Inferior parietal cortex (tissue), 1 donor: ENCODE data around the gene ADCY4.

Source experiments
- DNase-seq: peaks from one replicate; pipeline ENCODE4 v3.0.0-alpha.2; 2016; ENCODE audit errors: extremely low spot score

ADCY4 gene

DNA sequence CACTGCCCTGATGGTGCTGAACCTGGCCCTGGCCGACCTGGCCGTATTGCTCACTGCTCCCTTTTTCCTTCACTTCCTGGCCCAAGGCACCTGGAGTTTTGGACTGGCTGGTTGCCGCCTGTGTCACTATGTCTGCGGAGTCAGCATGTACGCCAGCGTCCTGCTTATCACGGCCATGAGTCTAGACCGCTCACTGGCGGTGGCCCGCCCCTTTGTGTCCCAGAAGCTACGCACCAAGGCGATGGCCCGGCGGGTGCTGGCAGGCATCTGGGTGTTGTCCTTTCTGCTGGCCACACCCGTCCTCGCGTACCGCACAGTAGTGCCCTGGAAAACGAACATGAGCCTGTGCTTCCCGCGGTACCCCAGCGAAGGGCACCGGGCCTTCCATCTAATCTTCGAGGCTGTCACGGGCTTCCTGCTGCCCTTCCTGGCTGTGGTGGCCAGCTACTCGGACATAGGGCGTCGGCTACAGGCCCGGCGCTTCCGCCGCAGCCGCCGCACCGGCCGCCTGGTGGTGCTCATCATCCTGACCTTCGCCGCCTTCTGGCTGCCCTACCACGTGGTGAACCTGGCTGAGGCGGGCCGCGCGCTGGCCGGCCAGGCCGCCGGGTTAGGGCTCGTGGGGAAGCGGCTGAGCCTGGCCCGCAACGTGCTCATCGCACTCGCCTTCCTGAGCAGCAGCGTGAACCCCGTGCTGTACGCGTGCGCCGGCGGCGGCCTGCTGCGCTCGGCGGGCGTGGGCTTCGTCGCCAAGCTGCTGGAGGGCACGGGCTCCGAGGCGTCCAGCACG is 18.9 kb downstream of the ADCY4 start:
- DNase-seq, result no peak

DNA sequence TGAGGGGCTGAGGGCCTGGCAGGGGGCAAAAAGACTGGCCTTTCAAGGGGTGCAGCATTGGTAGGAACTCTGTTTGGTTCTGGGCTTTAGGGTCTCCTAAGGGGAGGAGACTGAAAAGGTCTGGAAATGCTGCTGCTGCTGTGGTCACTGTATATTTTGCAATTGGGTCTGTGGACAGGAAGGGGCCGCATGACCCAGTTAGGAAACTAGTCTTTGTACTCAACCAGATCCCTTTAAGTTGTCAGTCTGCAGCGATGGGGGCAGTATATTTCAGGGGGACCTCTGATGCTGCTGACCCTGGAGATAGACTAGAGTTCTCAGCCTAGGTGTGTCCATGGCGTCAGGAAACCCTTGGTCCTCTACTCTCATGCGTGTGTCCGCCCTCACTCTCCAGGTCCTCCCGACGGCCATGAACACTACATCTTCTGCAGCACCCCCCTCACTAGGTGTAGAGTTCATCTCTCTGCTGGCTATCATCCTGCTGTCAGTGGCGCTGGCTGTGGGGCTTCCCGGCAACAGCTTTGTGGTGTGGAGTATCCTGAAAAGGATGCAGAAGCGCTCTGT is 19.5 kb downstream of the ADCY4 start:
- no peak for DNase-seq

DNA sequence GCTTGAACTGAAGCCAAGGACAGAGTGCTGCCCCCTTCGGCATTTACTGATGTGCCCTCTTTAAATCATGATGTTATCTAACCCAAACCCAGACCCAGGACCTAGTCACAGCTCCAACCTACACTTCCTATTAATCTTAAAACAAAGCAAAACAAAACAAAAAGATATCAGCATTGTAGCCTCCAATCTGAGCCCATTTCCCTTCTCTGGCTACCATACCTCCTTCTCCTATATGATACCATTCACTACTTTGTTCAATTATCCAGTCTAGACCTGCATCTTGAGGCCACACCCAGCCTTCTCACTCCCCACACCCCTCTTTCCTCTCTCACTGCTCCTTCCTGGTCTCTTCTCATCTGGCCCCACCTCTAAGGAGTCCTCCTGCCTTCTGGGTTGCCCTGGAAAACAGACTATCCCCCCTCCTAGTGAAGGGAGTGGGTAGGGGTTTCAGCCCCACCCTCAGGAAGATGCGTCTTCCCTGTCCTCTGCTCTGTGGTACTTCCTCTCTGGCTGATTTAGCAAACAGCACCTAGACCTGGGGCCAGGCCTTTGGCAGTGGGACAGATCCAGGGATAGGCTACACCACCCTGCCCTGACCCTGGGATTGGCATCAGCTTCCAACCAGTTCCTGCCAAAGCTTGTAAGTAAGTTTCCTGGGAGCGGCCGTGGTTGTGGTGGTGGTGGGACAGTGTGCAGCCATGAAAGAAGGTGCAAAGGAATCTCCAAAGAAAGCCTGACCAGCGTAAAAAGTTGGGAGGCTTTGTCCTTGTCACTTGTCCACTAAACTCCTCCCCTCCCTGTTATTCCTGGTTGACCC is 20.3 kb downstream of the ADCY4 start:
- DNase-seq, result no peak

DNA sequence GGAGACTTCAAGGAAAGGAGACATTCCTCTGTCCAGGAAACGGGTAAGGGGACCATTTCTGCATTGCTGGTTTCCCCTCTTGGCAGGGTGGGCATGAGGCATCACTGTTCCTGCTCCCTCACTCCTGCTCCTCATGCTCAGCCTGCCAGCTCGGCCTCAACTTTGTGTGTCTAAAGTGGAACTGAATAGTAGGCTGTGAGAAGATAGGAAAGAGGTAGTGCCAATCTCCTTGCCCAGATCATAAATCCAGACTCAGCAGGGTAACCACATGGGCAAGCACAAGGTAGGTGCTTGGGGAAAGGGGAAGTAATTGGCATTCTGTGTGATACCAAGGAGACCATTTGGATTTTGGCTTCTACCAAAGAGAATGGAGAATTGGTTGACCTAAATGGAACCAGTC is 21.0 kb downstream of the ADCY4 start:
- no peak for DNase-seq

DNA sequence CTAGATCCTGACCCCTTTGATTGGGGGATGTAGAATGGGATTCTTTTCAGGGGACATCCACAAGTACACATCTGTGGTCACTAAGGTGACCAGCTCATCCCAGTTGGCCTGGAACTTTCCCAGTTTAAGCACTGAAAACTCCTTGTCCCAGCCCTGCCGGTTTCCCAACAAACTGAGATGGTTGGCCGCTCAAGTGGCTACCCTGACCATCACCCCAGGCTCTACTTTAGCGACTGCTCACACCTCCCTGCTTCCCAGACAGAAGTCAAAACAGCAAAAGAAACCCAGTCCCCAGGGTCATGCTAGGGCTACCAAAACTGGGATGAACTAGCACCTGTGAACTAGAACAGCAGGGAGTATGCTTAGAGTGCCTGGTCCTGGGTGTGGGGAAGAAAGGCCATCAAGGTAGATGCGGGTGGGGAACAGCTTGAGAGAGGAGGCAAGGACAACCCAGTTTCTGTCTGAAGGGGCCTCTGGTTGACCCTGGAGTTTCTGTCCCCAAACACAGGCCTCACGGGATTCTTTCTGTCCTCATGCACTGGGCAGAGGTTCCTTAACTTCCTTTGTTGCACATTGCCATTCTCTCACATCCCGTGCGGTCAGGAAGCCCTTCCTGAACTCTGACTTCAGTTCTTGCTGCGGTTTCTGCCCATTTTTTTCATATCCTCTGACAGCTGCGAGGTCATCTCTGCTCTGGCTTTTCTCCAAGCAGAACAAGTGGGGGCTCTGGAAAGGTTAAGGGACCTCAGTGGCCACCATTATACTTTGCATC is 21.9 kb downstream of the ADCY4 start:
- no peak for DNase-seq

DNA sequence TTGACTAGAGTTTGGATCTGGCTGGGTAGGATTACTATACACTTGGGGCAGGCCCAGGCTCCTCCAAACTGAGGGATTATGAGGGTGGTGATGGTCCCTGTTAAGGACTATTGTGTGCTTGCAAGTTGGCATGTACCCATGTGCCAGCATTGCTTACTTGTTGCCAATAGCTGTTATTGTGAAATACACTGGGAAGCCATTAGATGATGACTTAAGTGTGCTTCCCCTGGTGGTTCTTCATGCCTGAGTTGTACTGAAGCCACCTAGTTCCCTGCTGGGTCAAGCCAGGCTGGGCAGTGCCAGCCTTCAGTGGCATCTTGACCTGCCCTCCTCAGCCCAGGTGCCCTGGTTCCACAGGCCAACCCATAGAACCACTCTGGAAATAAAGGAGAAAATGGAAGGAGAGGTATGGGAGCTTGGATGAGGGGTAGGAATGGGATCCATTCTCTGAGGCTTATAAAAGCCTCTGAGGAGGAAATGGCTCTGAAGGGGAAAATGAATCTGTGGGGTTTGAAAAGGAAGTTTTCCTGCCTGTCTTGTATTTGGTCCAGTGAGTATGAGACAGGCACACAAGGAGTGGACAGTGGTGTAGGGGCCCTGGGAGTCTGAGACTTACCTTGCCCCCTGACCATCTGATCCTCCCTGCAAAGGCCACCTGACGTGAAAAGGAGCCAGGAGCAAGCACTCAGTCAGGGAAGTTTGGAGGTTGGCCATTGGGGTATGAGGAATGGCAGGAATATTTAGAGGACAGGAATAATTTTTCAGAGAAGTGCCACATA is 22.8 kb downstream of the ADCY4 start:
- DNase-seq, result no peak

DNA sequence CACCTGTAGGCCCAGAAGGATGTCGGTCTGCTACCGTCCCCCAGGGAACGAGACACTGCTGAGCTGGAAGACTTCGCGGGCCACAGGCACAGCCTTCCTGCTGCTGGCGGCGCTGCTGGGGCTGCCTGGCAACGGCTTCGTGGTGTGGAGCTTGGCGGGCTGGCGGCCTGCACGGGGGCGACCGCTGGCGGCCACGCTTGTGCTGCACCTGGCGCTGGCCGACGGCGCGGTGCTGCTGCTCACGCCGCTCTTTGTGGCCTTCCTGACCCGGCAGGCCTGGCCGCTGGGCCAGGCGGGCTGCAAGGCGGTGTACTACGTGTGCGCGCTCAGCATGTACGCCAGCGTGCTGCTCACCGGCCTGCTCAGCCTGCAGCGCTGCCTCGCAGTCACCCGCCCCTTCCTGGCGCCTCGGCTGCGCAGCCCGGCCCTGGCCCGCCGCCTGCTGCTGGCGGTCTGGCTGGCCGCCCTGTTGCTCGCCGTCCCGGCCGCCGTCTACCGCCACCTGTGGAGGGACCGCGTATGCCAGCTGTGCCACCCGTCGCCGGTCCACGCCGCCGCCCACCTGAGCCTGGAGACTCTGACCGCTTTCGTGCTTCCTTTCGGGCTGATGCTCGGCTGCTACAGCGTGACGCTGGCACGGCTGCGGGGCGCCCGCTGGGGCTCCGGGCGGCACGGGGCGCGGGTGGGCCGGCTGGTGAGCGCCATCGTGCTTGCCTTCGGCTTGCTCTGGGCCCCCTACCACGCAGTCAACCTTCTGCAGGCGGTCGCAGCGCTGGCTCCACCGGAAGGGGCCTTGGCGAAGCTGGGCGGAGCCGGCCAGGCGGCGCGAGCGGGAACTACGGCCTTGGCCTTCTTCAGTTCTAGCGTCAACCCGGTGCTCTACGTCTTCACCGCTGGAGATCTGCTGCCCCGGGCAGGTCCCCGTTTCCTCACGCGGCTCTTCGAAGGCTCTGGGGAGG is 23.9 kb downstream of the ADCY4 start, which contains the start of gene LTB4R:
LTB4R (plus strand) TSS at position 857 of the 959 bp plus-strand sequence. CDS start 4,150 bp downstream, outside the sequence.
- no peak for DNase-seq

DNA sequence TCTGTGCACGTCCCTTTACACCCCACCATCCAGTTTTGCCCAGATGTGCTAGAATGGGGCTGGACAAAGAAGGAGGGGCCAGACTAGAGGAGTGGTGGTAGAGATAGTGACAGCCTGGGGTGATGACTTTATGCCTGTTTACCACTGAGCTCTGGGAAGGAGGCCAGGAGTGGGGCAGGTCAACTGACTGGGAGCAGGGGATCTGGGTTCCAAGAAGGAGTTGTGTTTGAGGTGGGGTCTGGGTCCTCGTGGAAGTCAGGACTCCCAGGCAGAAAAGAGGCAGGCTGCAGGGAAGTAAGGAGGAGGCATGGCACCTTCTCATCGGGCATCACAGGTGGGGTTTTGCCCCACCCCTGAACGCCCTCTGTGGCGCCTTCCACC is 24.6 kb downstream of the ADCY4 start:
- DNase-seq, result no peak

DNA sequence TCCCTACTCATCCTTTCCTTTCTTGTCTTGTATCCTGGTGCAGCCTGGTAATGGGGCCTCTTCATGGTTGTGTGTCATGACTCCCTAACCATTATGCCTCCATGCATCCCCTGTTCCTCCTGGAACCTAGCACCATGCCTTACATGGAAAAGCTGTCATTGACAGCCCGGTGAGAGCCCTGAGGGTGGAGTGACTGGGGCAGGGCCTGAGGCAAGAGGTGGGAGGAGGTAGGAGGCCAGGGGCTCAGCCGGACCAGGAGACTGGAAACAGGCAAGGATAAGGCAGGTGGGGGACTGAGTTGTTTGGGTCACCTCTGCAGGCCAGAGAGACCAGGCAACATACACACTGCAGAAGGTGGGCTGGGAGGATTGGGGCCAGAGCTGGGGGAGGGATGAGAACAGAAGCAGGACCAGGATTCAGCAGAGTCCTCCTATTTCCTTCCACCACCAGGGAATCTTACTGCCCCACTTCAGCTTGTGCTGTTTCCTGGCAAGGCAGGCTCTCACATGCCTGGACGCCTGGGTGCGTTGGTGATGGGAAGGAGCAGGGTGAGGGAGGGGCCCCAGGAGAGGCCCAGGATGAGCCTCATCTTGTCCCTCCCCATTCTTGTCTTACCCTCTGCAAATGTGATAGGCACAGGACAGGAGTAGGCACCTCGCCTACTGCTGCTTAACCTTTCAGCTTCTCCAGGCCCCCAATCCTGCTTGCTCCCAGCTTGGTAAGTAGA is 25.2 kb downstream of the ADCY4 start, which contains the start of gene LTB4R2:
LTB4R2 (plus strand) TSS at position 603 of the 727 bp plus-strand sequence. CDS start 525 bp downstream, outside the sequence.
- no peak for DNase-seq

DNA sequence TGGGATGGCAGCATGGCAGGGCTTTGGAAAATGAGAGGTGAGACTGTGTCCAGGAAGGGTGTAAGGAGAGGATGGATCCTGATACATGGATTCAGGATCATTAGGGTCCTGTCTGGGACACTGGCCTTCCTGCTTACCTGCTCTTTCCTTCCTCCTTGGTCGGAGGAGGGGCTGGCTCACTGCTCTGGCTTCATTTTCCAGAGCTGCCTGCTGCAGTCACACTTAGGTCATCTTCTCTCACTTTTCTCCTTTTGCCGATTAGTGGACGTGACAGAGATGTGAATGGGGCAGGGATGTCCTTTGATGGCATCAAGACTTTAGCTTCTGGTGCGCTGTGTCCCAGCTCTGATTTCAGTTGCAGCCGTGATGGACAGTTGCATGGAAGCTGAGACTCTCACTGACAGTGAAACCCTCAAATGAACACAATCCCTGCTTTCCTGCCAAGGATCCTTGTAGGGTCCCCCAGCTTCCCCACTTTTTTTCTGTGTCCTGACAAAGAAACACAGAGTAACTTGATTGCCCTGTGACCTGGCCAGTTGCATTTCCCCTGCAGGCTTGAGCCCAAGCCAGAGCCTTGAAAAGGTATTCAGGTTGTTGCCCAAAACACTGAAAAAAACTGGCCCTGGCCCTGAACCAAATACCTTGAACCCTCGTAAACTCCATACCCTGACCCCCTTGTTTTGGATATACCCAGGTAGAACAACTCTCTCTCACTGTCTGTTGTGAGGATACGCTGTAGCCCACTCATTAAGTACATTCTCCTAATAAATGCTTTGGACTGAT is 26.3 kb downstream of the ADCY4 start:
- no peak for DNase-seq

DNA sequence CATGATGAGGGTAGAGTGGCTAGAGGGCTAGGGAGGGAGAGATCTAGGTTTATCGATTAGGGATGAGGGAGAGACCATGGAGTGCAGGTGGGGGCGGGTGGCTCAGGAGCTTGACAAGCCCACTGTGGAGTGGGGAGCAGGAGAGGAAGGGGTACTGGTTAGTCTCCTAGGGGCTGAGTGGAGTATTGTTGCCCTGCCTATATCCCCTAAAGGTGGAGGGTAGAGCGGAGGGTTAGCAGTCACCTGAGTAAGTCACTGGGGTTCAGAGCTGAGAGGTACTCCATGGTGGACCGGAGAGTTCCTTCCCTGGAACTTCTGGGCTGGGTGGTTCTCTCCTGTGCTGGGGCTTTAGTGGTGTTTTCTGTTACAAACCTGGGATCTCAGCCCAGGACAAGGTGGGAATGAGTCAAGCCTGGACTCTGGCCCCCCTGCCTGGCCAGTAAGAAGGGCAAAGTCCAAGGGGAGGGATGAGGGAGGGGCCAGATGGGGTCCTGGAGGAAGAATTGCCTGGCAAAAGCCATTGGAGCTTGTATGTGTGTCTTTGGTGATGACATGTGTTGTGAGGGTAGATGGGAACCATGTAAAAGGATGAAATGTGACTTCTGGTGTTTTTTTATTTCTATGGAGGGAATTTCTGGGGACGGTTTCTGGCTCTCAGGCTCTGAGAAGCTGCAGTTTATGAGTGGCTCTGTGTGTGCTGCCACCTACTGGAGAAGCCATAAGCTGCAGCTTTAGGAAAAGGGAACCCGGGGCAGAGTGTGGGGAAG is 27.1 kb downstream of the ADCY4 start, which contains the start of gene CIDEB:
CIDEB (minus strand) TSS at position 403 of the 767 bp plus-strand sequence; CDS start at position 284, 119 bp downstream.
- DNase-seq, result peak; percentile 65

DNA sequence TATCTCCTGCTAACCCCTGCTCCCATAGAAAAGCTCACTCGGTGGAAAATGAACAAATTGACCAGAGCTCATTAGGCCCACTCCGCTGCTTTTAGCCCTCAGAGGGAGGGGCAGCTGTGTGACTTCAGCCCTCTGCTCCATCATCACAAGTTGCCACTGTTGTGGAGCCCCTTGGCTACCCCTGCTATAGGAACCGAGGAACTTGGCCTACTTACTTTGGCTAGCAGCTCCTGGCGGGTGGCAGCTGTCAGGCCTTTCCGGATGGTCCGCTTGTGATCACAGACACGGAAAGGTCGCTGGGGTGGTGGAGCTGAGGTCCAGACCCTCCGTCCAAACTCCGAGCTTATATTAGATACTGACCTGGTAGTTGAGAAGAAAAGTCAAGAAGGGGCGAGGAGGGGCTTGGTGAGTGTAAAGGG is 27.7 kb downstream of the ADCY4 start:
- DNase-seq, result no peak

DNA sequence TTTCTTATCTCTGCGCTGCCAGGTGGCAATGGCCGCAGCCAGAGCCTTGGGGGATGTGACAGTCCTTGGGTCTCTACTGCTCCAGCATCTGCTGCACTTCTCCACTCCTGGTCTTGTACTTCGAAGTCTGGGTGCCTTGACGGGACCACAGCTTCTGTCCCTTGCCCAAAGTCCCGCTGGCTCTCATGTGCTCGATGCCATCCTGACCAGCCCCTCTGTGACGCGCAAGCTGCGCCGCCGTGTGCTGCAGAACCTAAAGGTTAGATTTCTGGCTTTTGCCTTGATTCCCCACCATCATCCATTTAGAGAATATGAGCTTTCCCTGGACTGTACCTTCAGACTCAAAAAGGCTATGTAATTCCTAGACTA is 30.9 kb downstream of the ADCY4 start:
- no peak for DNase-seq

DNA sequence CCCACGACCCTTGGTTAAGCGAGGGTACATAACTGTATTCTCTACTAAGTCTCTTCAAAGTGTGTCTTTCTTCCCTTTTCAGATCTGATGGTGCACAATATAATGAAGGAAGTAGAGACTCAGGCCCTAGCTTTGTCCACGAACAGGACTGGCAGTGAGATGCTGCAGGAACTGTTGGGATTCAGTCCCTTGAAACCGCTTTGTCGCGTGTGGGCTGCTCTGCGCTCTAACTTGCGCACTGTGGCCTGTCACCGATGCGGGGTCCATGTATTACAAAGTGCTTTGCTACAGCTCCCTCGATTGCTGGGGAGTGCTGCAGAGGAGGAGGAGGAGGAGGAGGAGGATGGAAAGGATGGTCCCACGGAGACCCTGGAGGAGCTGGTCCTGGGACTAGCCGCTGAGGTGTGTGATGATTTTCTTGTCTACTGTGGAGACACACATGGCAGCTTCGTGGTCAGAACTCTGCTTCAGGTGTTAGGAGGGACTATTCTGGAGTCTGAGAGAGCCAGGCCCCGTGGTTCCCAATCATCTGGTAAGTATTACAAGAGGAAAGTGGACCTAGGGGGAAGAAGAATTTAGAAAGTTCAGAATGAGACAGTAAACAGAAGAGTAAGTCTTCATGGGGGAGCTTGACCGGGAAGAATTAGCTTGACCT is 34.4 kb downstream of the ADCY4 start:
- no peak for DNase-seq

DNA sequence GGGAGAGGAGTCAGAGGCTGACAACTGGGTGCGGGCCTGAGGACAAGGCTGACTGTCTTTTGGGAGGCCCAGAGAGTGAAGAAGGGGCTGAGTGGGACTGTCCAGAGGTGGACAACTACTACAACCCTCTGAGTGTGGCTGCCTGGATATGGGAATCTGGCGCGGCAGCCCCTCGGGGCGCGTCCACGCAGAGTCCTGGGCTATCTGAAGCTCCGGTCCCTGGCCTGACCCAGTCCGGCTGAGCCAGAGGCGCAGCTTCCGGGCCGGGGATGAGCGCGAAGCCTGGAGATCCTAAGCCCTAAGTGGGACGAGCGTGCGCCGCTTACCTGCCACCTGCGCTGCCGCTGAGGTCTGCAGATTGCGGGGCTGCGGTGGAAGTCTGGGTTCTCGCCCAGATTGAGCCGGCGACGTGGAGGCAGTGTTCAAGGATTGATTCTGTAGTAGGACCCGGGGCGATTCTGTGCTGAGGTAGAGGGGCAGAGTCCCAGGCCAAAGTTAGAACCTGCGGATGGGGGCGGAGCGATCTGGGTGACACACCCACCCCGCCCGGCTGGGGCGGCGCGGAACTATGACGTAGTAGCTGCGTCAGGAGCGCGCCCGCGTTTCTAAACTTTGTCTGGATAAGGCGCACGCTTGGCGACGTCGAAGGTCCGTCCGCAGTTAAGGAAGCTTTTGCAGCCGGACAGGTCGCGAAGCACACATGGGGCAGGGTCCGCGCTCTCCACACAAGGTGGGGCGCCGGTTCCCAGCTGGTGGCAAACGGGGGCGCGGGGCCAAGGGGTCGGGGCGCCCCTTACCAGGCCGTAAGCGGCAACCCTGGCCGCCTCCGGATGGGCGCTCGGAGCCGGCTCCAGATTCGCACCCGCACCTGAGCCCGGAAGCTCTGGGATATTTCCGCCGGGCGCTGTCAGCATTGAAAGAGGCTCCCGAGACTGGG is 35.3 kb downstream of the ADCY4 start, which contains the start of the genes DHRS1 and NOP9:
DHRS1 (minus strand) TSS at position 526 of the 937 bp plus-strand sequence. CDS start 674 bp downstream, outside the sequence.
NOP9 (plus strand) TSS at position 596 of the 937 bp plus-strand sequence; CDS start at position 701, 105 bp downstream.
- peak; percentile 93 for DNase-seq
